Measurements from ENCODE around the gene NDUFV3.
"Not testable (repeated sequence)": the region's sequence is repeated elsewhere in the genome, so short reads cannot be mapped to it uniquely, and the experiment has no call there.

NDUFV3 gene

DNA sequence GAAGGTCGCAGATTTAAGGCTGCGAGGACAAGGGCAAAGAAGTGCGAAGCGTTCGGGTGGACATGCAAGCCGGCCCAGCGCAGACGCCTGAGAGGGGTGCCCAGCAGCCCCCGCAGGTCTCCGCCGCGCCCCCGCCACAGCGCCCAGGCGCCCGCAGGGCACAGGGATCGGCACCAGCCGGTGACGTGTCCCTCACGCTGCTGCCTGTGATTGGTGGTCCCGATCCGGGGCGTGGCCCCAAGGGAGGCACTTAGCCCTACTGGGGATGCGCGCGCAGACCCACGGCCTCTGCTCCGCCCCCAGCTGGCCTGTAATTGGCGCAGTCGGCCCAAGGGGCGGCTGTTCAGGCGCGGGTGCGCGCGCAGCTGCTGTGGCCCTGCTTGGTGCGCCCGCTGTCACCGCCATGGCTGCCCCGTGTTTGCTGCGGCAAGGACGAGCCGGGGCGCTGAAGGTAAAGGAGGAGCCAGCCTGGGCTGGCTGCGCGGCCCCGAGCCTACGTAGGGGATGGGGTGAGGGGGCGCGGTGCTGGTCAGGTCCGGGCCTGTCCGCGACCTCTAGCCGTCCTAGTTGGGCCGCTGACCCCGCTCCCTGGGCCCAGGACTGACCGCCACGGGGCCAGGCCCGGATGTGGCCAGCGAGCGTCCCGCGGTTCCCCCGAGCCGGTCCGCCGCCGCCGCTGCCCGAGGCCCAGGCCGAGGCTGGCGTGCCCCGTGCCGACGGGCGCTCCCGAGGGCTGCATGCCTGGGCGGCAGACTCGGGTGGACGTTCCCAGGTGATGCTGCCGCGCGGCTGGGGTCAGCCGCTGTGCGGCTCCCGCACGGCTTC lies at the start of gene NDUFV3:
Gene NDUFV3 (plus strand): TSS at position 379 of the 825 bp plus-strand sequence. CDS start 25 bp downstream, at position 404.
- peak; percentile 88 to 94 for DNase-seq

DNA sequence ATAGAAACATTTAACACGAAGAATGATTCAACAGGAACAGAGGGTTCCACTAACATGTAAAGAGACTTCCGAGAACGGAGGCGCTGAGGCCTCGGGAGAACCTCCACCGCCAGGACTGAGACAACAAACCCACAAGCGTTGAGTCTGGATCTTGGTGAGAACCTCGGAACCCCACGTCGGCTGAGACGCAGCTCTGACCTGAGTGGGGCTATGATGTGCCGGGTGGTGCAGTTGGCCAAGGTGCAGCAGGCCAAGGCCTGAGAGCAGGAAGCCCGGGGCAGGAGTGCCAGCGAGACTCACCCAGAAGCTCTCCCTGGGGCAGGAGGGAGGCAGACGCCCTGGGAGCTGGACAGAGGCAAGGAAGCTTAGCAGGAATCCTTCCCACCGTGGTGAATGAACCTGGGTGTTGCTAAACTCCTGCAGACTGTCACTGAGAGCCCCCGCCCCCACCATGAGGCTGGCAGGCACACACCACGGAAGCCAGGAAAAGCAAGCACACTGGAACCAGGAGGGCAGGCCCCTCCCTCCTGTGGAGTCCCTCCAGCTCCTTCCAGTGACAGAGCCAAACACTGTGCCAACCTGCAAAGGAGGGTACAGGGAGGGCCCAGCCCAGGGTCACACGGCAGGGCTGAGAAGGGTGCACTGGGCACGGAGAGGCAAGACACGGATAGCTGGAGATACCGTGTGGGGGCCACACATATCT lies 48.5 kb upstream of the NDUFV3 start:
- DNase-seq = no peak

DNA sequence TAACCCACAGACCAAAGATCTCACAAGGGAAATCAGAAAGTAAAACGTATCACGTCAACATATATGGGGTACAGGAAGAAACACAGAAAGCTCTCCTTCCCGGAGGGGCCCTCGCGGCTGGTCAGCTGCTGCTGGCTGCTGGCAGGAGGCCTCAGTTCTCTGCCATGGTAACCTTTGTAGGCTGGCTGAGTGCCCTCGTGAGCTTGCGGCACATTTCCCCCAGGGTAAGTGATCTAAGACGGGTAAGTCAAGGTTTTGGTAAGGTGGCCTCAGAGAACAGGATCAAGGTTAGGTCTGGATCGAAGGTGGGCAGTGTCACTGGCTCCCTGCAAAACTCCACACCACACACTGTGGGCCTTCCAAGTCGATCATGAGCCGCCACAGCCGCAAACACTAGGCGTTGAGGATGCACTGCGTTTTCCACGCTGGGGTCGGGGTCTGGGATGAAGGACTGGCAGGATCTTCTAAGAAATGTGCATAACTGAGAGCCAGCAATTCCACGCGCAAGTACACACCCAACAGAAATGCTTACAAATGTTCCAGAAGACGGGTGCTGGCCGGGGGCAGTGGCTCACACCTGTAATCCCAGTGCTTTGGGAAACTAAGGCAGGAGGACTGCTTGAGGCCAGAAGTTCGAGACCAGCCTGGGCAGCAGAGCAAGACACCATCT lies 47.7 kb upstream of the NDUFV3 start:
- DNase-seq = no peak

DNA sequence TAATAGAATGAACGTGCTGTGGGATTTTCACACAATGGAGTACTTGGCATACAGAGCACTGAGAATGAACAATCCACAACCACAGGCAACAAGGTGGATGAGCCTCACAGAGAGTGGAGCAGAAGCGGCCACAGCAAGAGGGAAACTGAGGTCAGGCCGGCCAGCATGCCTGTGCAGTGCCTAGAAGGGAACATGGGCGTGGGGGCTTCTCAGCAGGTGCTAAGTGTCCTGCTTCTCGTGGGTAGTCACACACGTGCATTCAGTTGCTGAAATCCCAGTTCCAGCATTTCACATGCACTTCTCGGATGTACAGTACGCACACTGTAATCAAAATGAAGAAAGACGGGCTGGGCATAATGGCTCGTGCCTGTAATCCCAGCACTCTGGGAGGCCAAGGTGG lies 46.9 kb upstream of the NDUFV3 start:
- no peak for DNase-seq

DNA sequence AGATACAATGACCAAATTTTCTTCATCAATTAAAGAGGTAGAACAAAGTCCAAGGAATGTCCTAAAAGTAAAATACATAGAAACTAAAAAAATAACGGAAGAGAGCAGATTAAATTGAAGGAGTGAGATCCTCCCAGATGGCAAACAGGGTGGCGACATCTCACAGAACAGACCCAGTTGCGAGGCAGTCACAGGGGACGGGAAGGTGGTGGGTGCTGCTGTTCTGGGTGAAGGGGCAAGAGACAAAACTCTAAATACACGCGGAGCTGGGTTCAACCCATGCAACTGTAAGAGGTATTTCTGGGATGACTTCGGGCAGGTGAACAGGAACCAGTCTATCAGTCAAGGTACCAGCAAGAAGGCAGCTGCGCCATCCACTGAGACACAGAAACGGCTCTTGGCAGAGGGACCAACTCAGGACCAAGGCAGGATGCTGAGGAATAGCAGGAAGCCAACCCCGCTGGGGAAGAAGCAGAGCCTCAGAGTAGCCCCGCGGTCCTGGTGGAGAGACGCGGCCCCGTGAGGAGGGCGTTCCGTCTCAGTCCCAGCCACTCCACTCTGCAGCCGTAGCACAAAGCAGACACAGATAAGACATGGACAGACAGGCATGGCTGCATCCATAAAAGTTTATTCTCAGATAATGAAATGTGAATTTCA lies 45.9 kb upstream of the NDUFV3 start:
- no peak for DNase-seq

DNA sequence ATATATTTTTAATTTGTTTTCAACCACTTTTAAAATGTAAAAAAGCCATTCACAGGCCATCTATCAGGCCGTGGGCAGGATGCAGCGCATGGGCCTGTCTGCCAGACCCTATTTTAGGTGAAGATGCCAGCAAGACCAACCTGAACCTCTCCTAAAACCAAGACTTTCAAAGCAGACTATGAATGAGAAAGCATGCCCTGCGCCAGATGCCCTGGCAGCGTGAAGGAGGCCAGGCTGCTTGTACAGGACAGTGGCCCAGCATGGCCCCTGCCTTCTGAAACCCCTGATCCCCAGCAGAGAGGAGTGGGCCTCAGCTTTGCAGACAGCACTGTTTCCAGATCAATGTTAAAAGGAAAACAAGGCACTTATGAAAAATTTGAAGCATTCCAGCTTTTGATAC lies 45.4 kb upstream of the NDUFV3 start:
- DNase-seq = no peak

DNA sequence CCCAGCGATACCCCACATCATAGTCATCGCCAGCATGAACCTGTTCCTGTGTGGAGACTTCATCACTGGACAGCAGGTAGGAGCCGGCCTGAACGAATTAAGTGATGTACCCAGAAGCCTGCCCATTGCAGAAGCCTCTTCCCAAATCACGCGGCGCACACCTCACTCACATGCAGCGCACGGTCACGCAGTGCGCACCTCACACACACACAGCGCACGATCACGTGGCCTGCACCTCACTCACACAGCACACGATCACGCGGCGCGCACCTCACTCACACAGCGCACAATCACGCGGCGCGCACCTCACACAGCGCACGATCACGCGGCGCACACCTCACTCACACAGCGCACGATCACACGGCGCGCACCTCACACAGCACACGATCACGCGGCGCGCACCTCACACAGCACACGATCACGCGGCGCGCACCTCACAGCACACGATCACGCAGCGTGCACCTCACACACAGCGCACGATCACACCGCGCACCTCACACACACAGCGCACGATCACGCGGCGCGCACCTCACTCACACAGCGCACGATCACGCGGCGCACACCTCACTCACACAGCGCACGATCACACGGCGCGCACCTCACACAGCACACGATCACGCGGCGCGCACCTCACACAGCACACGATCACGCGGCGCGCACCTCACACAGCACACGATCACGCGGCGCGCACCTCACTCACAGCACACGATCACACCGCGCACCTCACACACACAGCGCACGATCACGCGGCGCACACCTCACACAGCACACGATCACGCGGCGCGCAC lies 44.8 kb upstream of the NDUFV3 start:
- DNase-seq = not testable (repeated sequence)

DNA sequence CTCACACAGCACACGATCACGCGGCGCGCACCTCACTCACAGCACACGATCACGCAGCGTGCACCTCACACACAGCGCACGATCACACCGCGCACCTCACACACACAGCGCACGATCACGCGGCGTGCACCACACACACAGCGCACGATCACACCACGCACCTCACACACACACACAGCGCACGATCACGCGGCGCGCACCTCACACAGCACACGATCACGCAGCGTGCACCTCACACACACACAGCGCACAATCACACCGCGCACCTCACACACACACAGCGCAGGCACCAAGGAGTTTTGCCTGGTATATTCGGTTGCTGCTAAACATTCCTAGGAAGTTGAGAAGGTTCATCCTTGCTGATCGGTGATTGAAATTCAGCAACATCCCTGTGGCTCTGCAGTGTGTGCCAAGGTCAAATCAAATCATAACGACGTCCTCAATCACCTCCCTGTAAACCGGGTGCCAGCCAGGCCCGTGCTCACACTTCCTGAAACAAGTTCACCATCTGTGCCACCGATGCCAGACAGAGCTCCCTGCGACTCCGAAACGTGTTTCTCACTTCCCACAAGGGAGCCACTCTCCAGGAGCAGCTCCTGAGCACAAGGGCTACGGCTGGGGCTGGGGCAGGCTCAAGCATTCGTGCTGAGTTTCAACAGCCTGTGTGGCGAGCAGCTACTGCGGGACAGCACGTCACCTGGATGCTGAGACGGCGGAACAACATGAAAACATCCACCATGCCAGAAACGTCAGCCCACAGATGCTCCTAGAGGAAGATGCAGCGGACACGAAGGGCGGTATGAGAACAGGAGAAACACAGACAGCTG lies 44.0 kb upstream of the NDUFV3 start:
- no peak for DNase-seq

DNA sequence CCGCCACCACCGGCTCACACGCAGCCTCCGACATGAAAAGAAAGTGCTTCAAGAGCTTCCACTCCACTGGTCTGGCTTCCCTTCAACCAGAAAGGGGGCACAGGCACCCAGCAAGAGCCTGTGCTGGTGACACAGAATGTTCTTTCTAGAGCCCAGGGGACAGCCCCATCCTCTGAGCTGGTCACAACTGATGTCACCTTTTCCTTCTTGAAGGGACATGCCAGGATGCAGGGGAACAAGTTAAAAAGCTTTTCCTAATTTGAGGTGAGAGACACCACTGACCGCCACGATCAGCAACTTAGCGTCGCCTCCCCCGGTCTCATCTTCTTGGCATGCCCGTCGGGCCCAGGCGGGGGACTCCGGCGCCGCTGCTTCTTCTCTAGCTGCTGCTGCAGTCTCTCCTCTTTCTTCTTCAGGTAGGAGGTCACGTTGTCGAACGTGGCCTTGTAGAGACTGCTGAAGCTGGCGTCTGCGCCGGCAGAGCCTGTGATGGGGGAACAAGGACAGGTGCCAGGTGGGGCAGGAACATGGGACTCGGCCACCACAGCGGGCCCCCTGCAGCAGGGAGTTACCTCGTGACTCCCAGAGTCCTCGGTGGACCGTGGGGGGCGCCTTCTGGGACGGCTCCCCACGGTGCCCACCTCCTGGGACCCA lies 43.2 kb upstream of the NDUFV3 start:
- no peak for DNase-seq

DNA sequence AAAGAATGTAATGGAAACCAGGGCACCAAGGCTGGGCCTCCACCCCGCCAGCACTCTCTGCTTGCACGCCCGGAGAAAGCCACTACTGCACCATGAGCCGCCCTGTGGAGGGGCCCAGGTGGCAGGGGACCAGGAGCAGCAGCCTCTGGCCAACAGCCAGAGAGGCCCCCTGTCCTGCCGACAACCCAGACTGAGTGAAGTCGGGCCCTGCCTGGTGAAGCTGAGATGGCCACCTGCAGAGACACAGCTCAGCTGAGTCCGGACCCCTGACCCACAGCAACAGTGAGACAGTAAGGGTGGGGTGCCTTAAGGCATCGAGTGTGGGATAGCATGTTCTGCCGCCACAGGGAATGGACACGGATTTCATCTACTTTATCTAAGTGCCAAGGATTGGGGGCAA lies 42.6 kb upstream of the NDUFV3 start:
- no peak for DNase-seq

DNA sequence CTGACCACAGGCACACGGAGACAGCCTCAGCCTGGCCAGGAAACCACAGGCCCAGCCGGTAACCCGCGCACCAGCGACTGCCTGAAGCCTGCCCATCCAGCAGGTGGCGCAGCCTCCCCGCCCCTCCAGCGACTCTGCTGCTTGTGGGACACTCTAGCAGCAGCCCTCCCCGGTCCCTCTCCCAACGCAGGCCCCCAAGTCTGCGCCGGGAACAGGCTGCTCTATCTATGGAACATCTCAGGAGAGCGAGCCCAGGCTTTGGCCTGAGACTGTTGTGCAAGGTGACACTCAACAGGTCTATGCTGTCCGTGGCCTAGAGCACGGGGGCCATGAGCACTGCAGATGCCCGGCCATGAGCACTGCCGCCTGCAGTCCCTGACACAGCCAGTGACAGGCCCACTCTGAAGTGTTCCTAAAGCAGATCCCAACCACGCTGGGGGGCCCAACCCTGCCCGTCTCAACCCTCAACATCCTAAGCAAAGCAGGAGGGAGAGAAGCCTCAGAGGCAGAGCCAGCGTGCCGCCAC lies 42.2 kb upstream of the NDUFV3 start:
- no peak for DNase-seq

DNA sequence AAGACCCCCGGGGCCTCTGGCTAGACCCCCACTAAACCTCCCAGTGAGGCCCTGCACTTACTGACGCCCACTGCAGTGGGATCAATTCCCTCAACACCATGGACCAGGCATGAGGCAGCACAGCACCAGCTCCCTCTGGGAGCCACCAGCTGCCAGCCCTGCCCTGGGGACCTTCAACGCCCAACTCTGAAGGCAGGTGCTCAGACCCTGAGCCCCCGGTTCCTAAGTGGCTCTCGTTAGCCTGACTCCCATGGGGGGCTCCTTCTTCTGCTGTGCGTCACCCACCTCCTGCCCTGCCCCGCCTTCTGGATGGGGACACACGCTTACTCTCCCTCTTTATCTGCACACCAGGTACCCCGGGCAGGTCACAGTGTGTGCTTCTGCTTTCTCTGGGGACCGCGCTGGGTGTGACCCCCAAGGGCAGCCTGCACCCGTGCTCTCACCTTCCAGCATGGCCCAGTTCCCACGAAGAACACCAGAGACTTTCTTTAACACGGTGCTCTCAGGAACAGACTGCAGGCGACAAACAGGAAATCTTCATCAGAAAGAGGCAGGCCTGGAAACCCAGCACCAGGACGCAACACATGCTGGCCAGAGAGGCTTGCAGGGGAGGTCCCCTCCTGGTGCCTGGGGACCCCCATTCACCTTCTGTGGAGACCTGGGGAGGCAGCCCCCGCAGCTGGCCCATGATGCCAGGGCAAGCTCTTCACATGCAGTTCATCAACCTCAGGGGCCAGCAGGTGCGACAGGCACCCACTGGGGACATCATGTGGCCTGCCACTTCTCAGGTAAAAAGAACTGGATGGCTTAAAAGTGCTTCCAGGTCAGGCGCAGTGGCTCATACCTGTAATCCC lies 41.1 kb upstream of the NDUFV3 start:
- no peak for DNase-seq

DNA sequence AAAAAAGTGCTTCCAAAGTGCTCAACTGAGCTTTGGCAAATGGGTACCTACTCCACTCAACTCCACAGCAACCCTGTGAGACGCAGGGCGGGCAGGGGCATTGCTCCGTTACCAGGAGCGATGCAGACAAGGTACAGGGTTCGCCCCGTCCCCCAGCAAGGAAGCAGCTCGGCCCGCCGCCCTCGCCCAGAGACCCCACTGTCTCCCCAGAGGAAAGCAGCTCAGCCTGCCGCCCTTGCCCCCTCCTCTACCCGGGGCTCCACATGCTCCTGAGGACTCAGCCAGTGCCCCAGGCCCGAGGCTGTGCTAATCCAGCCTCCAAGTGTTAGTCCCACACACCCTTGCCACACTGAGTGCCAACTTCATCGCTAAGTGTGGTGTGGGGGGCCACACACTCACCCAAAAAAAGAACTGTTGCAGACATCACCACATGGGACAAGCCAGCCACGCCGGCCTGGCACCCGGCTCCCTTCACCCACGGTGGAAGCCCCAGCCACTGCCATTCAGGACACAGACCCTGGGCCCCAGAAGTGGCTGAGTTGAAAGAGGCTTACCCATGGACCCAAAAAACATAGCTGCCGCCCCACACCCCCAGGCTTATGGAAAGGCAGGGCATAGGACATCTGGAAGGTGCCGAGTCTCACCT lies 40.1 kb upstream of the NDUFV3 start:
- no peak for DNase-seq

DNA sequence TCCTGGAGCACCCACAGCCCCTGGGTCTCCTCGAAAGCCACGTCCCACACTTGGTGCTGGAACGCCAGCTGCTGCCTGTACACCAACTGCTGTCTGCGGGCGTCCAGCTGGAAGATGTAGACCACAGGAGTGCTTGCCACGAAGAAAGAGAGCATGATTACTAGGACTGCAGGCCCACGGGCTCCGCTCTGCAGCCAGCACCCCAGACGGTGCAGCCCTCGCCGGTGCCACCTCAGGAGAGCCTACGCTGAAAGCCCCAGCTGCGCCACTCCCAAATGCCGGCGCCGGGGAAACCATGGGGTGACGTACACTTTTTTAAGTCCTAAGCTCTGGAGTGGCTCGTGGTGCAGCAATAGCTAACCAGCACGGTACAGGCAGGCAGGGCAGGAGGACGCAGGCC lies 39.5 kb upstream of the NDUFV3 start:
- DNase-seq = no peak

DNA sequence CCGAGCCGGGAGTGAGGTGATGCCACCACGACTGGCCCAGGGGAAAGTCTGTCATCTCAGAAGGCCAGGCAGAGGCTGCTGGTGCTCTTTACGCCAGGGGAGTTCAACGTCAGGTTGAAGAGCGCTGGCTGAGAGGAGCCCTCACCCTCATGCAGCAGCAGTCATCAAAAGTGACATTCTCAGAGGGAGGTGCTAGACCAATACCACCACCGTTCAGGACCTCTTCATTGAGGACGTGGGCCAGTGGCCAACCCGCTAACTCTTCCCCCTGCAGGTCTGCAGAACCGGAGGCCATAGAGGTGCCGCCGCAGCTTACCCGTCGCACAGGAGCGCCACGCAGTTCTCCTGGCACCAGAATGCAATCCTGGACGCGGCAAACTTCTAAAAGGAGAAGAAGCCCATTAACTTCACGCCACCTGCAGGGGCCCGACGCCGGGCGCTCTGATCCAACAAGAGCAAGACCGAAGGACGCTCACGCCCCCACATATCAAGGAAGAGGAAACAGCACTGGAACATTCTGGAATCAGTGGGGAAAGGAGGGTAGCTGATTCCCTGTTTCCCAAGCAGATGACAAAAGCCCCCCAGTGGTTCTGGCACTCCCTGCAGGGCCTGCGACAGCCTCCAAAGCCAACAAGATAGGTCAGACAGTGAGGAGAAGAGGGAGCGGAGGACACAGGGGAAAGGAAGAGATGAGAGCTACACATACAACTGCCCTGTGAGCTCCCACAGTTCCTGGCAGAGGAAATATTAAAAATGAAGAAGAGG lies 38.7 kb upstream of the NDUFV3 start:
- DNase-seq = no peak

DNA sequence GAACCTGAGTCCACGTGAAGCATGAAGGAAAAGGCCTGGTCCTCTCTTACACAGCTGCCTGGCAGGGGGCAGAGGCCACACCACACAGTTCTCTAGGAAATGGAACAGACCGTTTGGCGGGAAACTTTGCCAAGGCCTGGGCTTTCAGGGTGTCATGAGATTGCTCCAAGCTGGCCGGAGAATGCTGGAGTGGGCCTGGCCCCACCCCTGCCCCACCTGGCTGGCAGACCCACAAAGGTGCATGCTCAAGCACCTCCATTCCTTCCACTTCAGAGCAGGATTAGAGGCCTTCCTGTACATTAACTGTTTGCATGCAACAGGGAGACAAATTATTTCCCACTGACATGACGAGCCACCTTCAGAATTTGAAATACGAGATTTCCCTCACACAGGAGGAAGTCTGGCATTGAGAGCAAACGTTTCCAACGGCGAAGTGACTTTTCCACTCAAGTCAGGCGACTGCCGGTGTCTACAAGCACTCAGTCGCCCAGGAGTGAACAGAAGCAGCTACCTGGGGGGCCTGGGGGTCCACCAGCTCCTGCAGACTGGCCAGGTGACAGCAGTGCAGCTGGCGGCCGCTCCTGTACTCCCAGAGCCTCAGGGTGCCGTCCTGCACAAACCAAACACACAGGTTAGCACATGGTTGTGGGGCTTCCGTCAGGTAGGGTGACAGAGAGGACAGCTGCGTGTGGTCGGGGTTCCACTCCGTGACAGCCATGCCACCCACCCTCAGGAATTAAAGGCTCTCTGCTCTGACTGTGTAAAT lies 37.8 kb upstream of the NDUFV3 start:
- DNase-seq = no peak

DNA sequence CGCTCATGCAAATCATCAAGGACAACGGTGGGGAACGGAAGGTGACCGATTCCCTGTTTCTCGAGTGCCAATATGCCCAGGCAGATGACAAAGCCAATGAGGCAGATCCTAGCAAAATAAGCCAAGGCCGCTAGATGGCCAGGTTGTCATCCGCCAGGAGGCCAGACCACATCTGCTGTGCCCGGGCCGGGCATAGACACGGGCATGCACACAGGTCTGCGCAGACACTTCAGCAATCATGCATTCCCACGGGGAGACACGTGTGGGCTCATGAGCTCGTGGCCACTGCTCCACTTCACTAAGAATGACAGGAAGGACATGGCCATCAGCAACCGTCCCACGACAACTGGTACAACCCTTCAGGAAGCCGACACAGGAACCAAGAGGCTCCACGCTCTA lies 37.2 kb upstream of the NDUFV3 start:
- DNase-seq = peak in 1 of 2 experiments; percentile 14

DNA sequence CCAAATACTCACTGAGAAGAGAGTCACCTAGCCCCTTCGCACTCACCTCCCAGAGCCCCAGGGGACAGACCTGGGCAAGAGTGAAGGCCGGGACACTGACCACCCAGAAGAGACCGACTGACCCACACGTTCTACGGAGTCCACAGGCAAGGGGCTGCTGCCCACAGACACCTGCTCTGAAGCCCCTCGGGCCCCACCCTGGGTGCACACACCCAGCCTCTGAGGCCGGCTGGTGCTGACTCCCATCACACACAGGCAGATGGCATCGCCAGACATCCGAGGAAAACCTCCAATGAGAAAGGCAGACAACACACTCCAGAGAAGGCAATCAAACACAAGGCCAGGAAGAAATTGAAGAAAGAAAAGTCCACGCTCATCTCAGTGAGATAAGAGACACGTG lies 35.9 kb upstream of the NDUFV3 start:
- no peak for DNase-seq
